ENCODE data around the gene CDC20.

DNA sequence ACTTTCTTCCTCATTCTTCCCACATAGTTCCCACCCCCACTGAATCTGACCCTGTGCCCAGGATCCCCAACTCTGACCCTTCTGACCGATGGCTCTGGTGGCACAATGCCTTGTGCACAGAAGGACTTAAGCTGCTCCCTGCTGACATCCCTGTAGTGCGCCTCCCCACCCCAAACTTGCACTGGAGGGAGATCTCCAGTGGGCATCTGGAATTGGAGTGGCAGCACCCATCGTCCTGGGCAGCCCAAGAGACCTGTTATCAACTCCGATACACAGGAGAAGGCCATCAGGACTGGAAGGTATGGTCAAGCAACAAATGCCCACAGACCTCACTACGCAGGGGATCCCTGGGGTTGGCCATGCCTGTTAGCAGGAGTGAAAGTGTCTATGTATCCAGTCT, 12.1 kb upstream of the CDC20 start:
- TF ChIP-seq BHLHE40 (IDR thresholded peaks at IDR 0.05; ENCODE audit: borderline replicate concordance) (no peak), HDGF (IDR thresholded peaks at IDR 0.05; ENCODE audit: borderline replicate concordance) (no peak), SP1 (IDR thresholded peaks at IDR 0.05) (no peak), TARDBP (IDR thresholded peaks at IDR 0.05) (no peak)
